Calu3 (cell line): ENCODE results near the gene SNAP91. TPM values are rescaled to one million over a fixed set of nuclear protein-coding genes. Genes with fewer than 3 reads are reported as not detected.
"Not testable (repeated sequence)": the region's sequence is repeated elsewhere in the genome, so short reads cannot be mapped to it uniquely, and the experiment has no call there.

Experiments
- BruUV-seq: library from RNA; stranded (reverse); fragments of 400-500 nt; replicated peaks from 2 replicates; lab custom pipeline; 2021; lab: Mats Ljungman, UMichigan
- CTCF ChIA-PET: fragments of 300-600 bp; sonication (Branson Sonifier 250); formaldehyde crosslinking; loops from one replicate; lab custom pipeline; 2022; ENCODE audit warnings: antibody characterized with exemption; lab: Charles Lee
- DNase-seq: peaks from one replicate; pipeline ENCODE4 v3.0.0; 2022
- H3K27ac Mint-ChIP-seq: one replicate; pipeline ENCODE4 v1.8.0; 2022; ENCODE audit warnings: mixed read lengths; ENCODE audit not compliant: unreplicated experiment
- H3K27me3 Mint-ChIP-seq: one replicate; pipeline ENCODE4 v1.8.0; 2022; ENCODE audit warnings: mixed read lengths; ENCODE audit not compliant: unreplicated experiment
- H3K36me3 Mint-ChIP-seq: one replicate; pipeline ENCODE4 v1.8.0; 2022; ENCODE audit warnings: mild to moderate bottlenecking, moderate library complexity, mixed read lengths; ENCODE audit not compliant: insufficient read depth, unreplicated experiment
- H3K4me1 Mint-ChIP-seq: one replicate; pipeline ENCODE4 v1.8.0; 2022; ENCODE audit warnings: mild to moderate bottlenecking, low read depth, mixed read lengths; ENCODE audit not compliant: unreplicated experiment
- H3K4me3 Mint-ChIP-seq: one replicate; pipeline ENCODE4 v1.8.0; 2022; ENCODE audit warnings: mild to moderate bottlenecking, low read depth, moderate library complexity, mixed read lengths; ENCODE audit not compliant: unreplicated experiment
- H3K9me3 Mint-ChIP-seq: one replicate; pipeline ENCODE4 v1.8.0; 2022; ENCODE audit warnings: low read depth, mixed read lengths; ENCODE audit not compliant: unreplicated experiment
- CTCF ChIP-seq: fragments of 200-600 bp; IDR thresholded peaks from one replicate; pipeline ENCODE4 v1.8.0; 2022; ENCODE audit warnings: antibody characterized with exemption; ENCODE audit not compliant: unreplicated experiment
- intact Hi-C: fragments of 100-400 bp; cut with micrococcal nuclease; formaldehyde crosslinking; loops from one replicate; pipeline ENCODE4 v1.10.0; 2022; ENCODE audit not compliant: unreplicated experiment
- total RNA-seq: library from RNA; stranded (reverse); gene quantifications from 2 replicates; pipeline ENCODE4 v1.2.3, GENCODE V29; 2022

Gene SNAP91
- total RNA-seq, 1 experiment from 2014 or later: not detected

- CTCF ChIA-PET: interaction anchor here (0.5 to 1.0 kb wide), 2 partner anchors 21 to 40 kb away, joined by 3 read pairs; no protein-coding TSS in a partner anchor
- intact Hi-C loops: no loop called here
- Mint-ChIP-seq H3K4me3 (no peak overlapping the region), H3K27ac (no peak overlapping the region), H3K4me1 (peaks cover 15% of the 10 kb centered on the region), H3K27me3 (no peaks in the 10 kb centered on the region), H3K36me3 (no peaks in the 10 kb centered on the region), H3K9me3 (no peaks in the 10 kb centered on the region)
- no peak for TF ChIP-seq CTCF
- BruUV-seq: no TSS peak
- DNase-seq: no peak
These were observed 152.0 kb downstream of the SNAP91 start for GRCh38 chr6:83556871-83557270.

- BruUV-seq, CTCF ChIA-PET, H3K36me3 Mint-ChIP-seq, H3K27ac Mint-ChIP-seq, H3K9me3 Mint-ChIP-seq, H3K4me3 Mint-ChIP-seq, intact Hi-C loops, DNase-seq, H3K27me3 Mint-ChIP-seq: not testable (repeated sequence)
- peaks cover 15% of the 10 kb centered on the region for H3K4me1 Mint-ChIP-seq
These were observed 157.2 kb downstream of the SNAP91 start for GRCh38 chr6:83551748-83552147.

GRCh38 chr6:83550482-83550881, 158.4 kb downstream of the SNAP91 start:
- DNase-seq, H3K4me3 Mint-ChIP-seq, H3K27ac Mint-ChIP-seq, H3K4me1 Mint-ChIP-seq, BruUV-seq, CTCF ChIA-PET, H3K36me3 Mint-ChIP-seq, H3K27me3 Mint-ChIP-seq, H3K9me3 Mint-ChIP-seq, intact Hi-C loops: not testable (repeated sequence)

GRCh38 chr6:83546636-83547035, 162.3 kb downstream of the SNAP91 start:
- BruUV-seq: no TSS peak
- CTCF ChIA-PET: interaction anchor here (0.8 to 1.0 kb wide), 3 partner anchors 11 to 423 kb away, joined by 3 to 4 read pairs (median 3); partner anchors contain the start of gene PRSS35
- Mint-ChIP-seq H3K9me3 (peaks cover 10% of the 10 kb centered on the region), H3K27me3 (no peaks in the 10 kb centered on the region), H3K36me3 (no peaks in the 10 kb centered on the region), H3K4me3 (no peak overlapping the region), H3K4me1 (no peaks in the 10 kb centered on the region), H3K27ac (no peak overlapping the region)
- peak; percentile 5 for DNase-seq
- TF ChIP-seq CTCF: no peak
- intact Hi-C loops: no loop called here

GRCh38 chr6:83539678-83540077, 169.2 kb downstream of the SNAP91 start:
- CTCF ChIA-PET: no interaction called here
- peaks cover 20% of the 10 kb centered on the region for H3K27me3 Mint-ChIP-seq
- intact Hi-C loops: no loop called here
- H3K4me3 Mint-ChIP-seq: no peak overlapping the region
- TF ChIP-seq CTCF: no peak
- no peak overlapping the region for H3K27ac Mint-ChIP-seq
- no peak for DNase-seq
- peaks cover 4% of the 10 kb centered on the region for H3K9me3 Mint-ChIP-seq
- BruUV-seq: no TSS peak
- H3K4me1 Mint-ChIP-seq: peaks cover 14% of the 10 kb centered on the region
- H3K36me3 Mint-ChIP-seq: no peaks in the 10 kb centered on the region
